Activated naive CD8-positive, alpha-beta T cell treated with anti-CD3 and anti-CD28 coated beads, Interleukin-2, amount 10 ng/mL, durations not matched to agents 7 days and 5 days (primary cell): ENCODE measurements around the gene NOLC1. TPM values are rescaled to one million over a fixed set of nuclear protein-coding genes. Genes with fewer than 3 reads are reported as not detected.

Experiments
- ATAC-seq: fragments of 150-1000 bp; cut with Tn5 transposase; one replicate; pipeline ENCODE4 v1.10.0; 2021; ENCODE audit warnings: low read depth, moderate library complexity
- POLR2A ChIA-PET: fragments of 350-600 bp; sonication (Branson Sonifier 250); formaldehyde crosslinking; loops from one replicate; lab custom pipeline; 2021; ENCODE audit warnings: antibody characterized with exemption; lab: Charles Lee
- DNase-seq: peaks from one replicate; pipeline ENCODE4 v3.0.0; 2021
- H3K27ac Mint-ChIP-seq: one replicate; pipeline ENCODE4 v1.8.0; 2022; ENCODE audit warnings: mild to moderate bottlenecking, mixed read lengths
- H3K27me3 Mint-ChIP-seq: one replicate; pipeline ENCODE4 v1.8.0; 2022; ENCODE audit warnings: mild to moderate bottlenecking, moderate library complexity, mixed read lengths
- H3K36me3 Mint-ChIP-seq: one replicate; pipeline ENCODE4 v1.8.0; 2021; ENCODE audit warnings: mild to moderate bottlenecking, mixed read lengths
- H3K4me1 Mint-ChIP-seq: one replicate; pipeline ENCODE4 v1.8.0; 2021; ENCODE audit warnings: mixed read lengths
- H3K4me3 Mint-ChIP-seq: one replicate; pipeline ENCODE4 v1.8.0; 2022; ENCODE audit warnings: mild to moderate bottlenecking, moderate library complexity, mixed read lengths
- H3K9me3 Mint-ChIP-seq: one replicate; pipeline ENCODE4 v1.8.0; 2021; ENCODE audit warnings: mixed read lengths
- total RNA-seq, 2 experiments: library from RNA; stranded (reverse); gene quantifications; one replicate each; pipeline ENCODE4 v1.2.3, GENCODE V29; 2021

Gene NOLC1
- total RNA-seq, 2 experiments from 2014 or later: 73.8 to 78.3 TPM

GRCh38 chr10:102211615-102212299 lies 59.6 kb downstream of the NOLC1 start:
- H3K9me3 Mint-ChIP-seq: no peaks in the 10 kb centered on the region
- POLR2A ChIA-PET: no interaction called here
- DNase-seq (no peak), ATAC-seq (no peak)
- peaks cover 4% of the 10 kb centered on the region for H3K4me1 Mint-ChIP-seq
- H3K27ac Mint-ChIP-seq: no peak overlapping the region
- H3K4me3 Mint-ChIP-seq: no peak overlapping the region
- no peaks in the 10 kb centered on the region for H3K36me3 Mint-ChIP-seq
- H3K27me3 Mint-ChIP-seq: peaks cover 20% of the 10 kb centered on the region

Other genes starting within 250 kb of the NOLC1 start
- gene ARMH3, start 96.2 kb upstream of the NOLC1 start, total RNA-seq: 10 to 100 TPM; 27.8 to 30.5 TPM
- gene HPS6, start 87.0 kb upstream of the NOLC1 start, total RNA-seq: 10 to 100 TPM; 23.8 to 25.8 TPM
- gene LDB1, start 32.0 kb upstream of the NOLC1 start, total RNA-seq: 100 to 1,000 TPM; 115 to 117 TPM
- gene PPRC1, start 19.3 kb upstream of the NOLC1 start, total RNA-seq: 10 to 100 TPM; 46.4 to 47.4 TPM
- under 1 TPM in 1 of 2 experiments, not detected in 1; 0.22 TPM for gene ELOVL3, start 73.9 kb downstream of the NOLC1 start, total RNA-seq
- gene PITX3, start 89.1 kb downstream of the NOLC1 start, total RNA-seq: not detected
- gene GBF1, start 93.1 kb downstream of the NOLC1 start, total RNA-seq: 10 to 100 TPM; 40.1 to 40.6 TPM
- 100 to 1,000 TPM; 103 to 104 TPM for gene NFKB2, start 243.3 kb downstream of the NOLC1 start, total RNA-seq